GM18909 (cell line): Measurements from ENCODE around the gene RTL5.
A peak's percentile ranks its signal among the peaks of the same experiment; 100 is the strongest.

Experiments
- ATAC-seq: cut with Tn5 transposase; IDR thresholded peaks from one replicate; pipeline ENCODE4 v1.9.1; 2021; ENCODE audit warnings: mild to moderate bottlenecking; ENCODE audit not compliant: unreplicated experiment, poor library complexity

Gene RTL5

DNA sequence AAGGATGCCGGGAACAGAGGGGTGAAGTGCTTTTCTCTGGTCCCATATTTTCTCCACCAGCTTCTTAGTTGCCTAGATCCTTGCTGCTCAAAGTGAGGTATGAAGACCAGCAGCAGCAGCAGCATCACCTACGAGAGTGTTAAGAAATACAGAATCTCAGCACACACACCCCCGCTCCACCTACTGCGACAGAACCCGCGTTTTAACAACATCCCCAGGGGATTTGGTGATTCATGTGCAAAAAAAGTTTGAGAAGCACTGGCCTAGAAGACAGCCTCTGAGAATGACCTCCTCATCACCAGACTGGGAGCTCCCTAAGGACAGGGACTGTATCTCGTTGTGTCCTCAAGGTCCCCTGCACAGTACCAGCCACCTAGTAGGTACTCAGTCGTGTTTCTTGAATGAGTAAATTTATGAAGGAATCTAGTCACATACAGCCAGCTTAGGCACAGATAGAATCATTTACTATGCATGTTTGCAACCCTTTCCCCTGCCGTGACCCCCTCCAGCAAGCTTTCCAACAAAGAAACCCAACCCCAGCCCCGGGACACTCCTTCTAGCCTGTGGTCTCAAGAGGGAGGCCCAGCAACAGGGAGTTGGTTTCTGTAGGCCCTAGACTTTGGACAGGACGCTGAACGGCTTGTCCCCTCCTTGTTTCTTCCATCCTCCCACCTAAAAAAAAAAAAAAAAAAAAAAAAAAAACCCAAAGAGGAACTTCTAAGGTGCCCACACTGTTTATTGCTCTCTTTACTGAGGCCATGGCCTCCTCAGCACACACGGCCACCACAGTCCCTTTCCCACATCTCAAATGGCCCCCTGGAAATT lies 21.5 kb downstream of the RTL5 start:
- no peak for ATAC-seq

DNA sequence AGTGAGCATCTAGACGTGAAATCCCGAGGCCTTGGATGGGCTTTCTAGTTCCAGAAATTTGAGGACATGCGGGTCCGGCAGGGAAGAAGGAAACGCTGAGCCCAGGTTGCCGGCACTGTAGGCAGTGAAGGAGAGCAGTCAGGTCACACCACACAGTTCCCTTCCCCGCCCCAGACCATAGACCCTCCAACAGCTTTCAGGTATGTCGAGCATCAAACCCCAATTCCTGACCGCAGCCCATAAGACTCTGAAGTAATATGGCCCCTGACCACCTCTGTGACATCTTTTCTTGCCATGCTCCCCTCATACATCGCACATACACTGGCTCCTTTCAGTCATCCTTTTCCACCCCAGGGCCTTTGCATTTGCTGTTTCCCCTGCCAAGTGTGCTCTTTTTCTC lies 23.0 kb downstream of the RTL5 start:
- ATAC-seq: no peak

GRCh38 chrX:72107841-72108595 lies 23.7 kb downstream of the RTL5 start:
- no peak for ATAC-seq

GRCh38 chrX:72107320-72107719 lies 24.4 kb downstream of the RTL5 start:
- no peak for ATAC-seq

- ATAC-seq: peak; percentile 59
Observed at GRCh38 chrX:72105436-72105835, 26.3 kb downstream of the RTL5 start.

DNA sequence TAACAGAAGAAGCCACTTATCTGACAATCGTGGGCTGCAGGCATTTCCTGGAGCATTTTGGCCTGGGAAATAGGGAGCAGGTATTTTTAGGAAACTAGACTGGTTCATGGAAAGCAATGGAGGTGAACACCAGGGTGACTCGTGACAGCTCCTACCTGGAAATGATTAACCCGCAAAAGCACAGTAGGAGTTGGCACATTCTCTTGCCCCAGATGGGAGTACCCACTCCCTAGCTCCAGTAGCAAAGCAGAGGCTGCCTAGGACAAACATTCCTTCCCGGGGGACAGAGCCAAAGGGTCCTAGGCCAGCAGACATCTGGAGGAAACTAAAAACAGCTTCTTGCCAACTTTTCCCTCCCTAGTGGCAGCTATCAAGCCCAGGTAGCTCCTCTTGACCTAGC lies 29.0 kb downstream of the RTL5 start:
- ATAC-seq: no peak

DNA sequence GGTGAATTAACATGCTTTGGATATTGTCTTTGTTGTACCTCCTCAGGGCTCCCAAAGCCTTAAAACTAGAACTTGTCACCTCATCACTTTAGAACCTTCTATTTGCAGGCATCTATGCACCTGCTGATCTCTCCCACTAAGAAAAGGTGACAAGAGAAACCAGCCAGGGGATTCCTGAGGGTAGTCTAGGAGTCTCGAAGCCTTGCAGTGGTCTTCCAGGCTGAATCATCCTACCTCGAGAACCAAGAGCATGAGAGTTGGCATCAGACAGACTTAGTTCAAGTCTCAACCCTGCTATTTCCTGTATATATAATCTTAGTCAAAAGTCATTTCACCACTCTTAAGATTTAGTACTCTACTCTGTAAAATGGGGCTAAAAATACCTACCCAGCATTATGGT lies 29.6 kb downstream of the RTL5 start:
- no peak for ATAC-seq

DNA sequence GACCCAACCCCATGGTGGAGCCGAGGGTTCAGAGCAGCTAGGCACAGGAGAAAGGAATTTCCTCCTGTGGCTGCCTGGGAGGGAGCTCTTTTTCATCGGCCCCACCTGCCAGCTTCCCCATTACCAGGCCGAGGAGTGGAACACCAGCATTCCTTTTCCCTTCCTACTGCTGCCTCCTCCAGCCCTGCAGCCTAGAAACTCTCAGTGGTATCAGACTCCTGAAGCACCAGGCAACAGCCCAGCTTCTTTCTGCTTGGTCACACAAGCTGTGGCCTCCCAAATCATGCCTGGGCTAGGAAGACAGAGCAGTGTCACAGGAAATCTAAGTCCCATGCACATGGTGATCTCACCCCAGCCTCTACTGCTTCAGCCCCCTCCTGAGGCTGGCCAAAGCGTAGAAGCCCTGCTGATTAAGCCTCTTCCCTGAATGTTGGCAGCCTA lies 30.1 kb downstream of the RTL5 start:
- ATAC-seq: no peak

GRCh38 chrX:72100824-72101351 lies 30.8 kb downstream of the RTL5 start:
- peak; percentile 79 for ATAC-seq

- ATAC-seq: no peak
Observed at GRCh38 chrX:72100051-72100755, 31.5 kb downstream of the RTL5 start.

GRCh38 chrX:72097098-72097497 lies 34.6 kb downstream of the RTL5 start:
- no peak for ATAC-seq

- ATAC-seq: no peak
Observed at GRCh38 chrX:72095370-72095769, 36.3 kb downstream of the RTL5 start.

GRCh38 chrX:72094894-72095293 lies 36.8 kb downstream of the RTL5 start:
- peak; percentile 85 for ATAC-seq

GRCh38 chrX:72089254-72089653 lies 42.5 kb downstream of the RTL5 start:
- no peak for ATAC-seq

GRCh38 chrX:72088761-72089160 lies 43.0 kb downstream of the RTL5 start:
- ATAC-seq: no peak

DNA sequence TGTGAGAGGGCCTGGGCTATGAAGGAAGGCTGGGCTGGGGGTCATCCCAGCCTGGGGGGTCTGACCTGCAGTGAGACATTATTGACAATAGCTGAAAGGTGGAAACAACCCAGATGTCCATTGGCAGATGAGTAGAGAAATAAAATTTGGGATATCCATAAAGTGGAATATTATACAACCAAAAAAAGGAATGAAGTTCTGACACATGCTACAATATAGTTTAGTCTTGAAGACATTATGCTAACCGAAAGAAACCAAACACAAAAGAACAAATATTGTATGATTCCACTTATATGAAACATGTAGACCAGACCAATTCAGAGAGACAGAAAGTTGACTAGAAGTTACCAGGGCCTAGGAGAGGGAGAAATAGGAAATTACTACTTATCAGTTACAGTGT lies 44.7 kb downstream of the RTL5 start:
- ATAC-seq: no peak

DNA sequence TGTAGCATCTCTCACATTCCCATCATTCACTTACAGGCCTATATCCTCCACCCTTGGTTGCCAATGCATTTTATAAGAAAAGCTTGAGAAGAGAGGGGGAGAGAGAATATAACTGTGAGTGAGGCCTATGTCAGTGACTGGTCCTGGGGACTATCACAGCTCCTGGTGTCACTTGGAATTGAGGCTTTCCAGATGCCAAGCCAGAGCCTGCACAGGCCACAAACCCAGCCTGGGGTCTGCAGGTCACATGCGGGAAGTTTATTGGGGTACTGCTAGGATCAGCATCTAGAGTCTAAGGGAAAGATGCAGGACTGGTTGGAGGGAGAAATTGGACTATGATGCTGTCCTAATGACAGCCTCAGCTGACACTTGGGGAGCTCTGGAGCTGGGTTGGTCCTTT lies 47.6 kb downstream of the RTL5 start:
- no peak for ATAC-seq

- ATAC-seq: no peak
Observed at GRCh38 chrX:72083291-72083690, 48.4 kb downstream of the RTL5 start.

DNA sequence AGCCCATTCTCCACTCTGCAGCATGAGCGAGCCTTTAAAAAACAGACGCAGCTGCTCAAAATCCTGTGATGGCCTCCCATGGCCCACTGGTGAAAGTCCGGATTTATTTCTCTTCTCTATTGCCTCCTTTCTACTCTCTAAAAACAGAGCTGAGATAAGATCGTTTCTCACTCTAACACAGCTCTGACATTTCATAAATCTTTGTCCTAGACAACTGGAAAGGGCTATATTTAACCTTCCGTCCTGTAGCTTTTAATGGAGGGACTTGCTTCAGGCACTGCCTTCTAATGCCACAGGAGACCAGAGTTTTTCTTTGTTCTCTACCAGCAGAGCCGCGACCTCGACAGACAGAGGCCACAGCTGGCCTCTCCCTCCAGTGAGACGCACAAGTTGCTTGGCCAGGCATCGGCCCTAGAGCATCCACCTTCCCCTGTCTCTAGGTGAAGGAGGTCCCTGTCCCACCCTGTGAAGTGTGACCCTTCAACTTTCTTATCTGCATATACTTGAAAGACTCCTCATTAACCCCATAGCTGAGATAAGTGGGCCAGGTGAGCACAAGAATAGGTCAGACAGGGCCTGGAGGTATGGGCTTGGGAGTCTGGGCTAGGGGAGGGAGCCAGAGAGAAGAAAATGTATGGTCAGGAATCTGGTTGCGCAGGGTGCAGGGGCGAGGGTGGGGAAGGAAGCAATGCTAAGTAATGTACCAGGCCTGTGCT lies 50.0 kb downstream of the RTL5 start:
- ATAC-seq: no peak

GRCh38 chrX:72080800-72081199 lies 50.9 kb downstream of the RTL5 start:
- ATAC-seq: no peak
